SH-SY5Y (cell line): Measurements from ENCODE around the gene SEMA4D.

ENCODE experiments used
- GATA2 ChIP-seq: IDR thresholded peaks from 2 replicates; pipeline ENCODE4 v1.6.1; 2011; ENCODE audit warnings: mild to moderate bottlenecking, low read depth, low read length
- GATA3 ChIP-seq: IDR thresholded peaks from 2 replicates; pipeline ENCODE4 v1.6.1; 2011; ENCODE audit warnings: low read depth, mild to moderate bottlenecking, low read length, moderate library complexity

DNA sequence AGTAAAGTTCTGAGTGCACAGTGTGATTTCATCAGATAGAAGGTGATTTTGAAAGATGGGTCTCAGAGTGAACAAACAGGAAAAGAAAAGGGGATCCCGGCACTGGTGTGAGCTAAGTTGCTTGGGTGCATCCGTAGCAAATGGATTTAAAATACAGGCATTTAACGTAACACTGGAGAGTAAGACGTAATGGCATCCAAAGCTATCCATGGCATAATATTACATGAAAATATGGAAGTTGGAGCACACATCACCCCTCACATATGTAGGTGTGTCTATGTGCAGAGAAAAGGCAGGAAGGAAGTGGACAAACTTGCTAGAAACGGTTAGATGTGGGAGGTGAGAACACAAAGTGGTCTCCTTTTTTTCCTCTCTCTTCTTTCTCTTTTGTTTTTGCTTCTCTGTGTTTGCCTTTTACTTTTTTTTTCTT is 38.2 kb upstream of the SEMA4D start:
- no peak for TF ChIP-seq GATA2
- TF ChIP-seq GATA3 = no peak
